Natural killer cell (primary cell): Measurements from ENCODE around the gene WDR90. TPM values are rescaled to one million over a fixed set of nuclear protein-coding genes. Genes with fewer than 3 reads are reported as not detected.

Source experiments
- ATAC-seq, 3 donors: fragments of 150-1000 bp in 2 of 3; fragments of 200-7000 bp in 1 of 3; cut with Tn5 transposase; 1 replicate in 1 of 3; 2 replicates in 2 of 3; pipeline ENCODE4 v1.10.0; 2021; ENCODE audit warnings: mild to moderate bottlenecking in 2 of 3, moderate library complexity in 2 of 3
- DNase-seq, 2 donors: peaks; one replicate each; pipeline versions ENCODE4 v3.0.0 to v3.0.0-alpha.2; 2013 to 2021; ENCODE audit warnings: mixed read lengths in 1 of 2
- H3K27ac ChIP-seq: one replicate; pipeline ENCODE4 v1.5.1; 2013; ENCODE audit warnings: mild to moderate bottlenecking, low read length
- H3K27me3 ChIP-seq: one replicate; pipeline ENCODE4 v1.6.1; 2013; ENCODE audit warnings: low read length; ENCODE audit not compliant: control insufficient read depth, insufficient read depth
- H3K36me3 ChIP-seq: one replicate; pipeline ENCODE4 v1.6.1; 2013; ENCODE audit warnings: low read length; ENCODE audit not compliant: control insufficient read depth, insufficient read depth
- H3K4me1 ChIP-seq: one replicate; pipeline ENCODE4 v1.6.1; 2013; ENCODE audit warnings: low read length; ENCODE audit not compliant: control insufficient read depth, insufficient read depth
- H3K4me3 ChIP-seq: one replicate; pipeline ENCODE4 v1.5.1; 2013; ENCODE audit warnings: low read length
- H3K9me3 ChIP-seq: one replicate; pipeline ENCODE4 v1.6.1; 2013; ENCODE audit warnings: low read length; ENCODE audit not compliant: control insufficient read depth, insufficient read depth
- H3K27ac Mint-ChIP-seq, 2 donors: one replicate each; pipeline ENCODE4 v1.8.0; 2022; ENCODE audit warnings: mild to moderate bottlenecking in 2 of 2, mixed read lengths in 2 of 2, moderate library complexity in 1 of 2
- H3K27me3 Mint-ChIP-seq, 2 donors: one replicate each; pipeline ENCODE4 v1.8.0; 2022; ENCODE audit warnings: low read depth in 2 of 2, mixed read lengths in 2 of 2
- H3K36me3 Mint-ChIP-seq: one replicate; pipeline ENCODE4 v1.8.0; 2022; ENCODE audit warnings: mixed read lengths
- H3K4me1 Mint-ChIP-seq, 2 donors: one replicate each; pipeline ENCODE4 v1.8.0; 2022; ENCODE audit warnings: mixed read lengths in 2 of 2
- H3K4me3 Mint-ChIP-seq: one replicate; pipeline ENCODE4 v1.8.0; 2022; ENCODE audit warnings: mild to moderate bottlenecking, moderate library complexity, mixed read lengths
- H3K9me3 Mint-ChIP-seq, 2 donors: one replicate each; pipeline ENCODE4 v1.8.0; 2022; ENCODE audit warnings: mixed read lengths in 2 of 2
- WGBS: methylation state at CpG from one replicate; pipeline ENCODE4 v1.1.7; 2013; ENCODE audit warnings: missing lambda C conversion rate; ENCODE audit not compliant: insufficient coverage; 5-methylcytosine and 5-hydroxymethylcytosine counted together
- intact Hi-C: fragments of 100-400 bp; cut with micrococcal nuclease; formaldehyde crosslinking; loops from one replicate; pipeline ENCODE4 v1.14.2; 2022
- total RNA-seq, 4 donors: library from RNA; stranded (reverse); fragments of 120-200 nt in 1 of 4; gene quantifications; one replicate each; pipeline versions ENCODE4 v1.2.3 to v1.2.4, GENCODE V29; 2013 to 2022
- TF ChIP-seq, protein P1 (sequence below): fragments of 200-600 bp; IDR thresholded peaks from one replicate; pipeline ENCODE4 v1.8.0; 2022; ENCODE audit warnings: antibody characterized with exemption

Gene WDR90
- total RNA-seq, 3 donors from 2014 or later (not counting 1 experiment from before 2014, with no cell fraction given), result 16.7 to 22.8 (median 20.2) TPM

GRCh38 chr16:693364-693763, 44.2 kb downstream of the WDR90 start:
- Histone ChIP-seq H3K4me3 (no peak overlapping the region), H3K27me3 (peaks cover 30% of the 10 kb centered on the region), H3K27ac (no peak overlapping the region), H3K4me1 (peaks cover 43% of the 10 kb centered on the region), H3K36me3 (no peaks in the 10 kb centered on the region), H3K9me3 (no peaks in the 10 kb centered on the region)
- ATAC-seq (no peak), DNase-seq (no peak)
- Mint-ChIP-seq H3K9me3 (no peaks in the 10 kb centered on the region), H3K27me3 (peaks cover 0 to 14% of the 10 kb centered on the region in 2 donors), H3K27ac (no peak overlapping the region), H3K4me3 (no peak overlapping the region), H3K36me3 (no peaks in the 10 kb centered on the region), H3K4me1 (peaks cover 10 to 21% of the 10 kb centered on the region in 2 donors)
- intact Hi-C loops, result no loop called here
- 59% methylated on average over 22 of the region's 22 CpGs for WGBS
- TF ChIP-seq, protein P1, sequence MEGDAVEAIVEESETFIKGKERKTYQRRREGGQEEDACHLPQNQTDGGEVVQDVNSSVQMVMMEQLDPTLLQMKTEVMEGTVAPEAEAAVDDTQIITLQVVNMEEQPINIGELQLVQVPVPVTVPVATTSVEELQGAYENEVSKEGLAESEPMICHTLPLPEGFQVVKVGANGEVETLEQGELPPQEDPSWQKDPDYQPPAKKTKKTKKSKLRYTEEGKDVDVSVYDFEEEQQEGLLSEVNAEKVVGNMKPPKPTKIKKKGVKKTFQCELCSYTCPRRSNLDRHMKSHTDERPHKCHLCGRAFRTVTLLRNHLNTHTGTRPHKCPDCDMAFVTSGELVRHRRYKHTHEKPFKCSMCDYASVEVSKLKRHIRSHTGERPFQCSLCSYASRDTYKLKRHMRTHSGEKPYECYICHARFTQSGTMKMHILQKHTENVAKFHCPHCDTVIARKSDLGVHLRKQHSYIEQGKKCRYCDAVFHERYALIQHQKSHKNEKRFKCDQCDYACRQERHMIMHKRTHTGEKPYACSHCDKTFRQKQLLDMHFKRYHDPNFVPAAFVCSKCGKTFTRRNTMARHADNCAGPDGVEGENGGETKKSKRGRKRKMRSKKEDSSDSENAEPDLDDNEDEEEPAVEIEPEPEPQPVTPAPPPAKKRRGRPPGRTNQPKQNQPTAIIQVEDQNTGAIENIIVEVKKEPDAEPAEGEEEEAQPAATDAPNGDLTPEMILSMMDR, result no peak

DNA sequence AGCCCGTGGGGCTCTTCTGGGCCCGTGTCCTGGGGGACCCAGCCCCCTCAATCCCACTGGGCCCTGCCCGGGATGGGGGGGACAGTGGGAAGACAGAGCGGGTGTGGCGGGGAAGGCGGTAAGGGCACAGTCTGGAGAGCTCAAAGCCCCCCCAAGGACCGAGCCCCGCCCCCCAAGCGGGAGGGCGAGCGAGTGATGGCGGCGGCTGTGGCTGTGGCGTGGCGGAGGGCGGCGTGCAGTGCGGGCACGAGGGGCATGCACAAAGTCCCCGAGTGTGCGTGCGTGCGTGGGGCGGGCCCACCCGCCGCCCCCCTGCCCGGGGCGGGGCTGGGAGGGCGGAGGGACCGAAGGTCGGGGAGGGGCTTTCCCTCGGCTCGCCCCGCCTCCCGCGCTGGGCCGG, 44.6 kb downstream of the WDR90 start:
- peaks cover 30% of the 10 kb centered on the region for H3K27me3 ChIP-seq
- H3K4me1 Mint-ChIP-seq, result peaks cover 10 to 21% of the 10 kb centered on the region in 2 donors
- TF ChIP-seq, protein P1, result no peak
- intact Hi-C loops, result no loop called here
- H3K36me3 ChIP-seq, result no peaks in the 10 kb centered on the region
- no peak overlapping the region for H3K27ac ChIP-seq
- DNase-seq (peak in 1 of 2 donors; percentile 58), ATAC-seq (no peak)
- 6% methylated on average over 37 of the region's 37 CpGs for WGBS
- no peaks in the 10 kb centered on the region for H3K9me3 ChIP-seq
- H3K27me3 Mint-ChIP-seq, result peaks cover 0 to 14% of the 10 kb centered on the region in 2 donors
- H3K9me3 Mint-ChIP-seq, result no peaks in the 10 kb centered on the region
- no peak overlapping the region for H3K4me3 Mint-ChIP-seq
- no peak overlapping the region for H3K4me3 ChIP-seq
- peaks cover 41% of the 10 kb centered on the region for H3K4me1 ChIP-seq
- no peaks in the 10 kb centered on the region for H3K36me3 Mint-ChIP-seq
- no peak overlapping the region for H3K27ac Mint-ChIP-seq

DNA sequence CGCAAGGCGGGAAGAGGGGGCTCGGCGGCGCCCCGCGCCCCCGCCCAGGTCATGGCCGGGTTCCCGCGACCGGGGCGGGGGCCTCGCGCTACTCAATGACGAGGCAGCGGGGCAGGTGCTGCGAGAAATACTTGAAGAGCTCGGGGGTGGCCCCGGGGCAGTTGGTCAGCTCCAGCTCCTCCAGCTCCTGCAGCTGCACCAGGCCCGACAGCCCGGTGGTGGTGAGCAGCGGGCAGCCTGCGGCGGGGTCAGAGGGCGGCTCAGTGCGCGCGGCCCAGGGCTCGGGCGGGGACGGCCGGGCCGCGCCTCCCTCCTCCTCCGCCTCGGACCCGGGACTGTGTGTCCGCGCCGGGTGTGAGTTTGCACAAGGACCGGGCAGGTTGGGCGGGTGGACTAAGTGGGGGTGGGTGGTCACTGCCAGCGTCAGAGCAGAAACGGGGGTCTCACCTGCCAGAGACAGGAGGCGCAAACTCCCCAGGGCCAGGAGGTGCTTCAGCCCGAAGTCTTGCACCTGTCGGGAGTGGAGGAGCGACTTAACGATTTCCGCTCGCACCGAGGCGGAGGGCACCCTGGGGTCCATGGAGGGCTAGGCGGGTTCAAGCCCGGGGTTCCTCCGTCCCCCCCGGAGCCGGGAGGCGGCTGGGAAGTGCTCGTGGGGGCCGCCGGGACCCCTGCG, 45.2 kb downstream of the WDR90 start:
- Histone ChIP-seq H3K4me1 (peaks cover 41% of the 10 kb centered on the region), H3K27ac (no peak overlapping the region), H3K9me3 (no peaks in the 10 kb centered on the region), H3K27me3 (peaks cover 32% of the 10 kb centered on the region), H3K36me3 (no peaks in the 10 kb centered on the region), H3K4me3 (peak overlapping the region; percentile 24)
- TF ChIP-seq, protein P1, result no peak
- Mint-ChIP-seq H3K36me3 (no peaks in the 10 kb centered on the region), H3K4me3 (peak overlapping the region; percentile 53), H3K27ac (no peak overlapping the region), H3K9me3 (no peaks in the 10 kb centered on the region), H3K4me1 (peaks cover 10 to 21% of the 10 kb centered on the region in 2 donors), H3K27me3 (peaks cover 0 to 14% of the 10 kb centered on the region in 2 donors)
- intact Hi-C loops, result no loop called here
- WGBS, result 2% methylated on average over 64 of the region's 64 CpGs
- DNase-seq, result peak in 1 of 2 donors; percentile 53
- ATAC-seq, result no peak
